NOMO-1 treated with DMSO at 0.1 percent for 48 hours (cell line): ENCODE data around the gene PNISR.
A peak's percentile ranks its signal among the peaks of the same experiment; 100 is the strongest.
"Not testable (repeated sequence)": the region's sequence is repeated elsewhere in the genome, so short reads cannot be mapped to it uniquely, and the experiment has no call there.

Source experiments
- DNase-seq: peaks from one replicate; lab custom pipeline; 2025; ENCODE audit not compliant: unreplicated experiment; lab: John Stamatoyannopoulos, UW

The PNISR gene, protein sequence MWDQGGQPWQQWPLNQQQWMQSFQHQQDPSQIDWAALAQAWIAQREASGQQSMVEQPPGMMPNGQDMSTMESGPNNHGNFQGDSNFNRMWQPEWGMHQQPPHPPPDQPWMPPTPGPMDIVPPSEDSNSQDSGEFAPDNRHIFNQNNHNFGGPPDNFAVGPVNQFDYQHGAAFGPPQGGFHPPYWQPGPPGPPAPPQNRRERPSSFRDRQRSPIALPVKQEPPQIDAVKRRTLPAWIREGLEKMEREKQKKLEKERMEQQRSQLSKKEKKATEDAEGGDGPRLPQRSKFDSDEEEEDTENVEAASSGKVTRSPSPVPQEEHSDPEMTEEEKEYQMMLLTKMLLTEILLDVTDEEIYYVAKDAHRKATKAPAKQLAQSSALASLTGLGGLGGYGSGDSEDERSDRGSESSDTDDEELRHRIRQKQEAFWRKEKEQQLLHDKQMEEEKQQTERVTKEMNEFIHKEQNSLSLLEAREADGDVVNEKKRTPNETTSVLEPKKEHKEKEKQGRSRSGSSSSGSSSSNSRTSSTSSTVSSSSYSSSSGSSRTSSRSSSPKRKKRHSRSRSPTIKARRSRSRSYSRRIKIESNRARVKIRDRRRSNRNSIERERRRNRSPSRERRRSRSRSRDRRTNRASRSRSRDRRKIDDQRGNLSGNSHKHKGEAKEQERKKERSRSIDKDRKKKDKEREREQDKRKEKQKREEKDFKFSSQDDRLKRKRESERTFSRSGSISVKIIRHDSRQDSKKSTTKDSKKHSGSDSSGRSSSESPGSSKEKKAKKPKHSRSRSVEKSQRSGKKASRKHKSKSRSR

DNA sequence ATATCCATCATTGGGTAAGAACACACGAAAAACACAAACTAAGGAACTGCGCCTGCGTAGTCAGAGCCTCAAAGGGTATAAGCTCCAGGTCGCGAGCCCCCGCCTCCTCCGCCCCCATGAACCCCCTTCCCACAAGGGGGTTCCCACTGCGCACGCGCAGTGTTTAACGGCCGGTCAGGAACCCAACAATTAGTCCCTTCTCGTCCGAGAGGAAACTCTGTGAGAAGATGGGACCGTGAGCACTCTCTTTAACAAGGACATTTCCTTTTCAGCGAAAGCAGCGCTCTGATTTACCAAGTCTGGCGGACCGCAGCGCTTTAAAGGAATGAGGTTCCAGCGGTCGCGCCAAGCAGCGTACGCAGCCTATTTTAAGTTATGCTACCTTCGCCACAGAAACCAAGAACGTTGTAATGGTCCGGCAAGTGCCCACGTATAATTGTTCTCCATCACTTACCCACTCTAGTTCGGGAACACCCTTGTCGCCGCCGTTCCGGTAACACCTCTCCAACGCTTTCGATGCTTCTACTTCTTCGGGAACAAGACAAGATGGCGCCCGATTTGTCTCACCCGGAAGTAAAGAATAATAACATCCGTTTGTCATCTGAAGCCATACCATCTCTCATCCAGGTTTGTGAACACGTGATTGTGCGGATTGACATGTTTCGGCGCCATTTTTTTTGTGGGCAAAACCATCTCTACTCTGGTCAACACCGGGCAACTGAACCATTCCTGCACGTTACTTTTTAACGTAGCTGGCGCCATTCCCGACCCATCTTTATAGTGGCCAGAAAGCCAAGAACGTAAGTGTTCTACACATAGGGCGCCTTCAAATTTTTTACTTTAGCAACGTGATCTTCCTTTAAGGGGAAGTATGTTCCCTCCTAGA is at the start of gene PNISR:
TSS of gene PNISR (minus strand) at position 548 of the 886 bp plus-strand sequence. CDS start 10,649 bp downstream, outside the sequence.
- DNase-seq = peak; percentile 98

DNA sequence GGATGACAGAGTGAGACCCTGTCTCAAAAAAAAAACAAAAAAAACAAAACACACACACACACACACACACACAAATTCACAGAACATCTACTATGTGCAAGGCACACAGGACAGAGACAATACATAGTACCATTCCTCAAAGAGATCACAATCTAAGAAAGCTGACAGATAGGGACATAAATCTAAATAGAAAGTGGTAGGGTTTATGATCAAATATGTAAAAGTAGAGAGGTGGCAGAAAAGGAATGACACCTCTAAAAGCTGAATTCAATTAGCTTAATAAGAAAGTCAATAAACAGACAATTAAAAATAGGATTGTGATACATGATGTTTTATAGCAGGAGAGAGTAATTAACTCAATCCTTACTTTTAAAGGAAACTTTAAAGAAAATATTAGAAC is 48.6 kb upstream of the PNISR start:
- DNase-seq = no peak

DNA sequence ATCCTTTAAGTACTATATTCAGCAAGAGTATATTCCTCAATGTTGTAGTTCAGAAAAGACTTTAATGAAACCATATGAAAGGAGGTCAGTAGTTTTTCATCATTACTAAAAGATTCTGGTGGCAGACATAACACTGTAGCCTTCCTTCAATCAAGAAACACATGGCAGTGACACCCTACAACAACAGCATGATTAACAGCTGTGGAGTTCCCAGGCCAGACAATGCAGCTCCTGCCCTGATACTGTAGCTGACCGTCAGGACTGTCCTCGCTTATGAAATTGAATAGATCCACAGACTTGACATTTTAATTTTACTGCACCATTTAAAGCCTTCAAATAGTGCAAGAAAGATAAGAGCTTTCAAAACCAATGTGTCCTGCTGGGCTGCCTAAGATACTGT is 46.5 kb upstream of the PNISR start:
- no peak for DNase-seq

DNA sequence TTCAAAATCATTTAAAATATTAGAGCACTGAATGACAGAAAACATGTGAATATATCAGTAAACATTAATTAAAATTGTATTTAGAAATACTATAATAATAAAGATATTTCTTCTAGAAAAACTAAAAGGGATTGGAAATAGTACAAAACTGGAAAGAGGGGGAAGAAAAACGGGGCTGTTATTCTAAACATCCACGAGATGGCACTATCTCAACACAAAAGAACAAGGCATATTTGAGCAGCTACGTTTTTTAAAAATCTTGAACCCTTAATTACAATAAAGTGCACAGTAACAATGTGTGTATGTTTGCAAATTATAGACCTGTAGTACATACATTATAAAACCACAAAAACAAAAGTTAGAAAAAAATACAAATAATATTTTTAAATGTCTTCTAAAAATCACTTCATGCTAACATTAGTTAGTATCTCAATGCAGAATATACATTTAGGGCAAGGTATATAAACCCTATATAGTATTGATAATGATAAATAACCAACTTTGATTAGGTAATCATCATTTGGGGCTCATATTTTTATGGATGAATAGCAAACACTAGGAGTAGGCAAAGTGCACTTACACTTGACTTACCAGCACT is 42.5 kb upstream of the PNISR start:
- peak; percentile 31 for DNase-seq

DNA sequence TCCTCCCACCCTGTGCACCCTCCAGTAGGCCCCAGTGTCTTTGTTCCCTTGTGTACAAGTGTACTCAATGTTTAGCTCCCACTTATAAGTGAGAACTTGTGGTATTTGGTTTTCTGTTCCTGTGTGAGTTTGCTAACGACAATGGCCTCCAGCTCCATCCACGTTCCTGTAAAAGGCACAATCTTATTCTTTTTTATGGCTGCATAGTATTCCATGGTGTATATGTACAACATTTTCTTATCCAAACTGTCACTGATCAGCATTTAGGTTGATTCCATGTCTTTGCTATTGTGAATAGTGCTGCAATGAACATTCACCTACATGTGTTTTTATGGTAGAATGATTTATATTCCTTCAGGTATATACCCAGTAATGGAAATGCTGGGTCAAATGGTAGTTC is 34.0 kb upstream of the PNISR start:
- DNase-seq = not testable (repeated sequence)

DNA sequence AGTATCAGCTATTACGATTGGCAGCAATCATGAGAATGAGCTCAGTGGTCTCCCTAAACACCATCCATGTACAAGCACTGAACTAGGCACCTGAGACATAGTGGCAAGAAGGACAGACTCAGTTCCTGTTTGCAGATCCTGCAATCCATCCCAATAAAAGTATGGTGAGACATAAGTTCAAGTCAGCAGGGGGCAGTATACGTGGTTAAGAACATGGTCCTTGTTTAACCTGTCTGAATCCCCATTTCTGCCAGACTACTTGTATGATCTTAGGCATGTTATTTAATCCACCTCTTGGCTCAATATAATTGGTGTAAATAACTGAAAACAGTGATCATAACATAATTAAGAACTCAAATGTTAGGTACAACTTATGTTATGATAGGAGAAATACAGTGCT is 33.2 kb upstream of the PNISR start:
- no peak for DNase-seq

DNA sequence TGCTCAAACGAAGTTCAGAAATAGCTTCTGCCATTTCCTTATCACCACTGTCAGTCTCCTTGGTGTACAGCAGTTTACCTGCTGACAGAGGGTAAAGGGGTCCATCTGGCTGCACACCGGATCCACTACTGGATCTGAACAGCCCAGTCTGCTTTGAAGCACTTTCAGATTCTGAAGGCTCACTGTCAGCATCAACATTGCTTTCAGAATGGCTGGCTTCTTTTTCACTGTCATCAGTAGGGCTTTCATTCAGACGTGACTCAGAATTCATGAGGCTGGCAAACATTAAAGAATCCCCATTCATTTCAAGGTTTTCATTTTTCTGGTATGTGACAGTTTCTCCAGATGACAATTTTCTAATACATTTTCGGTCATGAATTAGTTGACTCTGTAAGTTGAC is 21.0 kb upstream of the PNISR start:
- no peak for DNase-seq

DNA sequence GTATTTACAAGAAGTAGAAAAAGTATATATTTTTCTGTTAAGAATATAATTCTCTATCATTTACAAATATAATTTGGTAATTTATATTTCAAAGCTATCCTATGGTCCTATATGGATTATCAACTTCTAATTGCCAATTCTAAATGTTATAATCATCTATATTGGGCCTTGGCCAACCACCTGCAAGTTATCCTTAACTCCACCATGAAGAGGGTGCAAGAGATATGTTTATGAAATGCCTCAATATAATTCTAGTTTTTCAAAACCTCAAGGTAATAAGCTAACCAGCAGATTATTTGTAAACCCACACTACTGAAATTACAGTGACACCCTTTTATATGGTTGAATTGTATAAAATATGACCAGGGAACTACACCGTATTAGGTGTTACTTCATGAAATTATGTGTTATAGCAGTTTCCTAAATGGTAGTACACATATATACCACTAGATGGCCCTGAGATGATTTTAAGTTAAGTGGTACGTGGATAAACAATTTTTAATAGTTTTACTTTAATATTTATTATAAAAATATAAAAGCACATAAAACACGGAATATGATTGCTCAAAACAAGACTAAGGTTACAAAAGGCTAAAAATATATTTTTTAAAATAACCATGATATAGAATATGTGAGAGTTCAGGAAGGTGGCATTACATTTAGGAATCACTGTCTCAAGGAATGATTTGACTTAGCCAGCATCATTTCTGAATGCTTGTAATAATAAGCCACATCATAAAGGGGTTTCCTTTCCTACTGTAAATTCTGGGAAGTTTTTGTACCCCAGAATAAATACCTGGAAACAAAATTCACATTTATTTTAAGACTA is 9.8 kb upstream of the PNISR start:
- peak; percentile 9 for DNase-seq

DNA sequence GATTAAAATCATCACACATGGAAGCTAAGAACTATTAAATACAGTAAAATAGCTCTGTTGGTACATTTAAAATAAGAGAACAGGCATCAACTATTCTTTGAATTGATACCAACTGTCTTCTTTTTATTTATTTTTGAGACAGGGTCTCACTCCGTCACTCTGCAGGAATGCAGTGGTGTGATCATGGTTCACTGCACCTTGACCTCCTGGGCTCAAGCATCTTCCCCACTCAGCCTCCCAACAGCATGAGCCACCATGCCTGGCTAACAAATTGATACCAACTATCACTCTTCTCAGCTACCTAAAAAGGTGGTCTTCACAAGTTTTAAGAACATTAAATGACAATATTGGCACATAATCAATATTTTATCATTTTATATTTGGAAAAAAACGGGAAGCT is 7.8 kb upstream of the PNISR start:
- no peak for DNase-seq

DNA sequence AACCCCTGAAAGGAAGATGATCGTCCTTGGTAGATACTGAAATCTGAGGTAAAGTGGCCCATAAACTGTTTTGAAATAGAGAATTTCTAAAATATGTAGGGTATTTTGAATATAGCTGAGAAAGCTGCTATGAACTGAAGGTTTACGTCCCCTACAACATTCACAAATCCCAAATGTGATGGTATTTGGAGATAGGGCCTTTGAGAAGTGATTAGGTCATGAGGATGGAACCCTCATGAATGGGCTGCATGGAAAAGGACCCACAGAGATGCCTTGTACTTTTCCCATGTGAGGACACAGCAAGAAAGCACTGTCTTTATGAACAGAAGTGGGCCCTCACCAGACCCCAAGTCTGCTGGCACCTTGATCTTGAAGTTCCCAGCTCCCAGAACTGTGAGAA is 6.8 kb upstream of the PNISR start:
- no peak for DNase-seq

DNA sequence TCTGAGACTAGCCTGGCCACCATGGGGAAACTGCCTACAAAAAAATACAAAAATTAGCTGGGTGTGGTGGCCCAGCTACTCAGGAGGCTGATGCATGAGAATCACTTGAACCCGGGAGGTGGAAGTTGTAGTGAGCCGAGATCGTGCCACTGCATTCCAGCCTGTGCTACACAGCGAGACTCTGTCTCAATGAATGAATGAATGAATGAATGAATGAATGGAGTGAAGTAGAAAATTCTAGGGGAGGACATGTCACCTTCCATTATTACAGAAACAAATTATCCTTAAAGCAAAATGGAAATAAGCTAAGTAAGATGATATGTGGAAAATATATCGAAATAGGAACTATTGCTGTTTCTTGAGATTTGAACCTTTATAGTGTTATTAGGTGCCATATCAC is 2.9 kb upstream of the PNISR start:
- DNase-seq = no peak

DNA sequence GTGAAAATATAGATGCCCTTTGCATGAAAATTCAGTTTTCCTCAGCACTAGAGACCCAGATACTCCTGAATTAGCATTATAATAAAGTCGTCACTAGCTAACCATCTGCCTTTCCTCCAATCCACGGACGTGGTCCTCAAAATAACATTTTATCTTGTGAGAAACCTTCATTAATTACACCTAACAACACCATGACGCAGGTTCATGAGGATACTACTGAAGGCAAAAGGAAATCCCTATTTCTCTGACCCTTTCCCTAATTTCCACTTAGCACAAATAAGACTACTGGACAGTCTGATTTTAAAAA is 1.3 kb upstream of the PNISR start:
- DNase-seq = no peak

DNA sequence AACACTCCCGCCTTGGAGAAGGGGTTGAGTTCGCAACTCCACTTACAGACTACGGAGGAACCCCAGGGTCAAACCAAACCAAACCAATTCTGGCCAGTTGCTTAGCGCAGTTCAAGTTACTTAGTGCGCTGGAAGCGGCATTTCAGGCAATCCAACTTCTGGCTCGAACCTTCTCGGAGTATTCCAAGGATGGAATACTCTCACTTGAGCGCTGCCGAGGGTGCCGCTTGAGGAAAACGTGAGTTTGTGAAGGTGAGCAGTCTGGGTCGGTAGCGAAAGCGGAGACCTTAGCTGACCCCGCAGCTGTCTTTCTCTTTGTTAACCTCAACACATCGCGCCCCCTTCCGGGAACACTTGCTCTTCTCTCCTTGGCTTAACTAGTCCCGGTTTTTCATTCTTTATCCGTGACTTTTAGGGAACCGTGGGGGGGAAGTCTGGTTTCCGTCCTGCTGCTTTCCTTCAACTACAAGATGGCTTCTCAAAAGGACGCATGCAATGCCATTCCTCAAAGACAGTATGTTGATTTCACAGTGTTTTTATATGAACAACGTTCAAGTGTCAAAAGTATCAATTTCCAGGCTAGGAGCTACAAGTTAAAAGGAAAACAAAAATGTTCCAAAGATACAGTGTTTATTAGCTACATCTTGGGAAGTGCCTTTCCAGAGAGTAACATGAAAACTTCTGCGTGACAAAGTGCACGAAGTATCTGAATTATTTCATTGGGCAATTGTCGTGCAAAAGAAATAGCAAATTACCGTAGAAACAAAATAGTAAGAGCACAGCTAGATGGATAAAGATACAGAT is 741 bp upstream of the PNISR start:
- peak; percentile 92 for DNase-seq

DNA sequence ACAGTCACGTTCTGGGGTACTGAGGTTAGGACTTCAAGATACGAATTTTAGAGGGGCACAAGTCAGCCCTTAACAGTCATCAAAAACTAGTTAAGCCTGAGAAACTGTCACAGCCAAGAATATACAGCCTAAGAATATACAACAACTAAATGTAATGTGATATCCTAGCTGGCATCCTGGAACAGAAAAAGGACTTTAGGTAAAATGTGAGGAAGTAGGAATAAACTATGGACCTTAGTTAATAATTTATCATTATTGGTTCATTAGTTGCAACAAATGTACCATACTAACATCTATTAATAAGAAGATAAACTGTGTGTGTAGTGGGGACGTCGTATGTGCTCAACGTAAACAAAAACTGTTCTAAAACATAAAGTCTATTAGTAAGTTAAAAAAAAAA is 1.1 kb downstream of the PNISR start:
- DNase-seq = no peak

DNA sequence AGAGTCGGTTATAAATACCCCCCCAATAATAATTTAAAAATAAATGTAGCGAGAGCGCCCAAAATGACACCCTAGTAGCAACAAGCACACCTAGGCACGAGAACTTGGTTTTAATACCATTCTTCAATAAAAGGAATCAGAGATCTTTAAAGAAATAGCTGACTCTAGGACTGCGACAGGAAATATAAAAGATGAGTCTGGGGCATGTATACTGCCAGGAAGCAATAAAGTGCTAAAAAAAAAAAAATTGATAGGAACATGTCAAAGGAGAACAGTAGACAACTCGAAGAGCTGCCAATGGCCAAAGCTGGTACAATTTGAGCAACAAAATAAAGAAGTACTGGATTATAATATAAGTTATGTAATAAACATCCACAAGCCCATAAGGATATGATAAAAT is 2.2 kb downstream of the PNISR start:
- DNase-seq = no peak

DNA sequence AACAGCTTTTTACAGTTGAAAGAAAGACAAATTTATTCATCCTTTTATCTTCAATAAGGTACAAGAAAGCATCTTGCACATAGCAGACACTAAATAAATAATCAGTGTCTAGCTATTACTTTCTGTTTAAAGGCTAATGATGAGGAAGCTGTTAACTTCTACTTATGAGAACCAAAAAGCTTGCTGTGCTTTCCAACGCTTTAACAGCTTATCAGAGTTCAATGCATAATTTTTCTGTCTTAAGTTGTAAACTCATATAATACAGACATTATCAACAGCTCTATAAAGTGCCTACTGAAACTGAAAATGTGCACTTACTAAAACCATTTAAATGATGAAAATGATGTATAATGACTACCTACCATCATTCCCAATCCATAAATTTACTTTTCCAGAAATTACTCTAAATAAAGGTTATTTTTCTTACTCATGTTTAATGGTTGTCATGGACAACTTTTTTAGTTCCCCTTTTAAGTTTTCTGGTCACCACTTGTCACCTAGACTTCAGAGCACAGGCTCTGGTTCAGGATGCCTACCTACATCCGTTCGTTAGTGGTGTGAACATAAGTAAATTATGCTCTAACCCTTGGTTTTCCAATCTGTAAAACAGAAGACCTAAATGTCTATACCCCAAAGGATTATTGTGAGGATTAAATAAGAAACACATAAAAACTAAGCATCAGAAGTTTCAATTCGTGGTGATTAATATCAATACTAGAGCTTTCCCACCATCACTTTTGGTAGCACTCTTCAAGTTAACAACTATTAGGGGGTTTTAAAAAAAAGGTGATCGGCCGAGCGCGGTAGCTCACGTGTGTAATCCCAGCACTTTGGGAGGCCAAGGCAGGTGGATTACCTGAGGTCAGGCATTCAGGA is 8.0 kb downstream of the PNISR start:
- DNase-seq = no peak

DNA sequence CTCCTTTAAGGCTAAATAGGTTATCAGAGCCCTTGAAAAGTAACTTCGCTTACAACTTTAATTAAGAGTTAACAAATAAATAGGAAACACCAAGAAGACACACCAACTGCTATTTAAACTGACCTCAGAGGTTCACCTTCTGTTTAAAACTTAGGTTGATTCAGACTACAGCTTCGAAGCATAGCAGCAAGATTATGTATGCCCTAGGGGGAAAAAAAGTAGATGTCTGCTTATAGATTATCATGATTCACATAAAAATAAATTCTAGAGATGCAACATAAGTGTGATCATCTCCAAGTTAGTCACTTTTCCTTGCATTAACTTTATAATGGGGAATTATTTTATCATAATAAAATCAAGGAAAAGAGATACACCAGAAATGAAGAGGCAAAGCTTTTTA is 8.9 kb downstream of the PNISR start:
- no peak for DNase-seq

DNA sequence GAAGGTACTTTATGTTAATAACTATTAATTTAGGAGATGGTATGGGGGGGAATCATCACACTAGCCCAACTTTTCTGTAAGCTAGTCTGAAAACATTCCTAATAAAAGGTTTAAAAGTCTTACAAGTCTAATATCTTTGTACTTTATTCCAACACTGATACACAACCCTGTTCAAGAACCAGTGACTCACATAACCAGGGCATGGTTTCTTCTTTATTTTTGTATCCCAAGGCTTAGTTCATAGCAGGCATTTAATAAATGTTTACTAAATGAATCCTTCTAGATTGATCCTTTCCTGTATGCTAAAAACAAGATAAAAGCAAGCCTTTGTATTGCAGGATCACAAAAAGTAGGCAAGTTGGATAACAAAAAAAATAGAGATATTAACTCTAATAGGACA is 9.7 kb downstream of the PNISR start:
- DNase-seq = no peak

DNA sequence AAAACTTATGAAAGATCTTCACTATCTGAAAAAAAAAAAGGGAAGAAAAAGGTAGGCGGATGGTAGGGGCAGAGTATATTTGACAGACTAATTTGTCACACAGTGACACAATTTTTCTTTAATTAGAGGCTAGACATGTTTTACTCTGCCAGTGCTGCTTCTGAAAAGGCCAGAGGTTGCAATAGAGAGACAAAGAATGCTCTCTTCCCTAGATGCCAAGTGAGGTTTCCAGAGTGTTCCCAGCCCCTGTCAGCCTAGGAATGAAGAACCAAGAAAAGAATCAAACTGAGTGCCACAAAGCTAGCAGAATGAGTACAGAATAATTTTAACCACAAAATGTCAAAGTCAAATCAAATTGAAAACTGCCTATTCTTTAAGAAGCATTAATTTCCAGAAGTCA is 13.0 kb downstream of the PNISR start:
- DNase-seq = no peak
